HepG2 (cell line): ENCODE measurements around the gene GYS1. TPM values are rescaled to one million over a fixed set of nuclear protein-coding genes. Genes with fewer than 3 reads are reported as not detected.
A peak's percentile ranks its signal among the peaks of the same experiment; 100 is the strongest.

Source experiments
- FOXA3 ChIP-seq: IDR thresholded peaks from 2 replicates; pipeline ENCODE4 v1.6.1; 2016; ENCODE audit warnings: missing genetic modification reagents, missing compliant biosample characterization
- GATAD1 ChIP-seq: IDR thresholded peaks from 2 replicates; pipeline ENCODE4 v1.6.1; 2016; ENCODE audit warnings: missing genetic modification reagents, missing compliant biosample characterization
- GPN1 ChIP-seq: sonication (generic); formaldehyde crosslinking; IDR thresholded peaks from 2 replicates; pipeline ENCODE4 v1.5.1; 2020; ENCODE audit warnings: missing genetic modification reagents, borderline replicate concordance
- HCFC1 ChIP-seq: fragments of 150-350 bp; IDR thresholded peaks from 2 replicates; pipeline ENCODE4 v1.6.1; 2014; ENCODE audit warnings: low read depth, low read length
- JUN ChIP-seq: sonication (generic); formaldehyde crosslinking; IDR thresholded peaks from 2 replicates; pipeline ENCODE4 v1.4.0; 2020; ENCODE audit warnings: mild to moderate bottlenecking, missing genetic modification reagents
- MAFK ChIP-seq, 2 experiments: IDR thresholded peaks in 1 of 2; conservative IDR thresholded peaks in 1 of 2; 2 replicates each; pipeline ENCODE4 v1.6.1; 2011; ENCODE audit warnings: improper control_type of control experiment in 2 of 2, low read length in 2 of 2
- MXD4 ChIP-seq: IDR thresholded peaks from 2 replicates; pipeline ENCODE4 v1.6.1; 2016; ENCODE audit warnings: mild to moderate bottlenecking, missing biosample characterization, missing genetic modification reagents
- RARA ChIP-seq: IDR thresholded peaks from 2 replicates; pipeline ENCODE4 v1.6.1; 2016; ENCODE audit warnings: missing genetic modification reagents, missing compliant biosample characterization
- TFAP4 ChIP-seq: sonication (generic); IDR thresholded peaks from 2 replicates; pipeline ENCODE4 v1.6.1; 2016; ENCODE audit warnings: low read depth, borderline replicate concordance
- TFDP2 ChIP-seq: sonication (generic); formaldehyde crosslinking; IDR thresholded peaks from 2 replicates; pipeline ENCODE4 v1.4.0; 2020; ENCODE audit warnings: missing genetic modification reagents
- TGIF2 ChIP-seq: IDR thresholded peaks from 2 replicates; pipeline ENCODE4 v1.6.1; 2016; ENCODE audit warnings: control low read depth, missing compliant biosample characterization
- THAP11 ChIP-seq: IDR thresholded peaks from 2 replicates; pipeline ENCODE4 v1.6.1; 2016; ENCODE audit warnings: missing biosample characterization, missing genetic modification reagents
- YEATS4 ChIP-seq: sonication (generic); formaldehyde crosslinking; IDR thresholded peaks from 2 replicates; pipeline ENCODE4 v1.4.0; 2020; ENCODE audit warnings: missing genetic modification reagents, borderline replicate concordance
- ZFP1 ChIP-seq: IDR thresholded peaks from 2 replicates; pipeline ENCODE4 v1.6.1; 2016
- ZKSCAN5 ChIP-seq: sonication (generic); formaldehyde crosslinking; IDR thresholded peaks from 2 replicates; pipeline ENCODE4 v1.5.1; 2020; ENCODE audit warnings: mild to moderate bottlenecking, missing genetic modification reagents
- ZMAT3 ChIP-seq: sonication (generic); formaldehyde crosslinking; conservative IDR thresholded peaks from 2 replicates; pipeline ENCODE4 v1.7.0; 2021; ENCODE audit warnings: missing genetic modification reagents
- ZNF691 ChIP-seq: sonication (generic); formaldehyde crosslinking; IDR thresholded peaks from 2 replicates; pipeline ENCODE4 v1.4.0; 2020; ENCODE audit warnings: missing genetic modification reagents, low read depth, mild to moderate bottlenecking, borderline replicate concordance
- ZNF784 ChIP-seq: sonication (generic); formaldehyde crosslinking; IDR thresholded peaks from 2 replicates; pipeline ENCODE4 v1.5.1; 2020; ENCODE audit warnings: missing genetic modification reagents, mild to moderate bottlenecking, borderline replicate concordance
- ZSCAN31 ChIP-seq: sonication (generic); formaldehyde crosslinking; IDR thresholded peaks from 2 replicates; pipeline ENCODE4 v1.5.0; 2020; ENCODE audit warnings: low read depth, mild to moderate bottlenecking, missing genetic modification reagents
- polyA plus RNA-seq, 8 experiments: library from polyadenylated mRNA; depleted of rRNA in 3 of 8; stranded (reverse) in 7 of 8; unstranded in 1 of 8; fragments of >200 nt; fragmentation: Illumina TruSeq in 4 of 8; extraction: Trizol in 4 of 8; gene quantifications; 2 replicates each; pipeline versions ENCODE4 v1.2.1 to v1.2.3, GENCODE V29; 2011 to 2016; ENCODE audit warnings: low read depth in 4 of 8, missing spikeins in 1 of 8, mixed read lengths in 1 of 8; ENCODE audit not compliant: insufficient read depth in 1 of 8
- total RNA-seq, 5 experiments: library from RNA; depleted of rRNA; stranded (reverse); fragments of >200 nt; fragmentation: Illumina TruSeq; extraction: Trizol; gene quantifications; 2 replicates each; pipeline ENCODE4 v1.2.3, GENCODE V29; 2016; ENCODE audit warnings: low read depth in 1 of 5

The GYS1 gene
- total and polyA plus RNA-seq, 2 of the 13 experiments (the other 11 are each of a cell fraction or from before 2014, with no cell fraction given) = 18.4 to 42.1 TPM

GRCh38 chr19:48963371-48964204 lies 29.5 kb downstream of the GYS1 start (continued):
- TF ChIP-seq MAFK (conservative IDR thresholded peaks at IDR 0.05 in 1 of 2, IDR thresholded peaks at IDR 0.05 in 1 of 2; ENCODE audit: low read length in 2 of 2) (peak; percentile 95 to 99), JUN (CRISPR knock-in tag) (peak; percentile 95; the same call in 1 of the 2 replicates), ZNF784 (CRISPR knock-in tag) (peak; percentile 46; the same call in 1 of the 2 replicates), ZSCAN31 (CRISPR knock-in tag) (peak; percentile 72; the same call in 1 of the 2 replicates), THAP11 (CRISPR knock-in tag) (0 out of 2 replicates have a peak, but pooled peaks have one; percentile 48), TGIF2 (CRISPR knock-in tag) (peak; percentile 43), FOXA3 (CRISPR knock-in tag) (peak; percentile 48; the same call in 1 of the 2 replicates), ZNF691 (CRISPR knock-in tag) (peak; percentile 41; the same call in 1 of the 2 replicates), ZMAT3 (CRISPR knock-in tag) (peak; percentile 55), YEATS4 (CRISPR knock-in tag) (peak; percentile 62; the same call in 1 of the 2 replicates), HCFC1 (no peak), RARA (CRISPR knock-in tag) (peak; percentile 49), GPN1 (CRISPR knock-in tag) (0 out of 2 replicates have a peak, but pooled peaks have one; percentile 37), TFDP2 (peak; percentile 88), ZFP1 (CRISPR knock-in tag) (peak; percentile 55; the same call in 1 of the 2 replicates), GATAD1 (CRISPR knock-in tag) (peak; percentile 56; the same call in 1 of the 2 replicates), ZKSCAN5 (CRISPR knock-in tag) (no peak), MXD4 (CRISPR knock-in tag) (peak; percentile 74; the same call in 1 of the 2 replicates), TFAP4 (peak; percentile 34; the same call in 1 of the 2 replicates)
